Colon (tissue), 2 donors: Measurements from ENCODE around the gene CPT1B.

Experiments used
- FAIRE-seq: peaks from 2 replicates; lab custom pipeline; 2012; peaks lifted over from hg19 to GRCh38; lab: Jason Lieb, UNC
- donor health status: control.
- donor health status: control.

The CPT1B gene

GRCh38 chr22:50585781-50586180 lies 7.6 kb upstream of the CPT1B start:
- no peak for FAIRE-seq

GRCh38 chr22:50585238-50585637 lies 7.0 kb upstream of the CPT1B start:
- no peak for FAIRE-seq

GRCh38 chr22:50584106-50585096 lies 6.2 kb upstream of the CPT1B start:
- no peak for FAIRE-seq

GRCh38 chr22:50583294-50583861 lies 5.2 kb upstream of the CPT1B start:
- no peak for FAIRE-seq

GRCh38 chr22:50582493-50583293 lies 4.5 kb upstream of the CPT1B start, which contains the start of gene CHKB:
TSS of gene CHKB (minus strand) at chr22:50582849. CDS start at chr22:50582781, 68 bp downstream.
- FAIRE-seq: peak; percentile 96

- no peak for FAIRE-seq
Observed at GRCh38 chr22:50581950-50582492, 3.8 kb upstream of the CPT1B start.

GRCh38 chr22:50581031-50581949 lies 3.1 kb upstream of the CPT1B start:
- no peak for FAIRE-seq

GRCh38 chr22:50579752-50580151 lies 1.5 kb upstream of the CPT1B start:
- no peak for FAIRE-seq

GRCh38 chr22:50578776-50579310 lies 616 bp upstream of the CPT1B start:
- no peak for FAIRE-seq

GRCh38 chr22:50577697-50577986 lies 585 bp downstream of the CPT1B start:
- no peak for FAIRE-seq

- no peak for FAIRE-seq
Observed at GRCh38 chr22:50576806-50577696, 1.2 kb downstream of the CPT1B start.

GRCh38 chr22:50576070-50576469 lies 2.2 kb downstream of the CPT1B start:
- FAIRE-seq: no peak

- no peak for FAIRE-seq
Observed at GRCh38 chr22:50575426-50575941, 2.7 kb downstream of the CPT1B start.

- no peak for FAIRE-seq
Observed at GRCh38 chr22:50574383-50574755, 3.9 kb downstream of the CPT1B start.

- FAIRE-seq: no peak
Observed at GRCh38 chr22:50573491-50574382, 4.5 kb downstream of the CPT1B start.

- FAIRE-seq: no peak
Observed at GRCh38 chr22:50572965-50573364, 5.3 kb downstream of the CPT1B start.

GRCh38 chr22:50571264-50572175 lies 6.7 kb downstream of the CPT1B start:
- FAIRE-seq: no peak

GRCh38 chr22:50570861-50571260 lies 7.4 kb downstream of the CPT1B start:
- no peak for FAIRE-seq
